H1 (cell line): ENCODE measurements around the gene ICAM3. TPM values are rescaled to one million over a fixed set of nuclear protein-coding genes. Genes with fewer than 3 reads are reported as not detected.

Experiments used
- BACH1 ChIP-seq: IDR thresholded peaks from 2 replicates; pipeline ENCODE4 v1.6.1; 2012; ENCODE audit warnings: low read length, improper control_type of control experiment
- CBX8 ChIP-seq: fragments of 300-800, 300-1000 bp; sonication (generic); IDR thresholded peaks from 2 replicates; pipeline ENCODE4 v1.7.1; 2016; ENCODE audit warnings: low read depth, low read length, borderline replicate concordance
- CHD7 ChIP-seq: fragments of 300-600 bp; sonication (generic); IDR thresholded peaks from 2 replicates; pipeline ENCODE4 v1.7.1; 2012; ENCODE audit warnings: low read length, moderate library complexity, mild to moderate bottlenecking, inconsistent platforms; ENCODE audit not compliant: insufficient replicate concordance
- EZH2 ChIP-seq: fragments of 200-600 bp; sonication (generic); IDR thresholded peaks from 2 replicates; pipeline ENCODE4 v1.7.1; 2012; ENCODE audit warnings: low read depth, mild to moderate bottlenecking, moderate library complexity, low read length, inconsistent platforms; ENCODE audit not compliant: severe bottlenecking
- NRF1 ChIP-seq: IDR thresholded peaks from 2 replicates; pipeline ENCODE4 v1.6.1; 2011; ENCODE audit warnings: mild to moderate bottlenecking, low read depth, low read length, improper control_type of control experiment
- RFX5 ChIP-seq: IDR thresholded peaks from 2 replicates; pipeline ENCODE4 v1.6.1; 2011; ENCODE audit warnings: low read depth, low read length, improper control_type of control experiment, borderline replicate concordance
- SIX5 ChIP-seq: IDR thresholded peaks from 2 replicates; pipeline ENCODE4 v1.6.1; 2011; ENCODE audit warnings: mild to moderate bottlenecking, low read depth, low read length
- SRF ChIP-seq: IDR thresholded peaks from 2 replicates; pipeline ENCODE4 v1.6.1; 2011; ENCODE audit warnings: mild to moderate bottlenecking, low read depth, low read length, moderate library complexity
- SUZ12 ChIP-seq: fragments of 200-600 bp; sonication (generic); IDR thresholded peaks from 2 replicates; pipeline ENCODE4 v1.6.1; 2012; ENCODE audit warnings: mild to moderate bottlenecking, inconsistent platforms, low read length, moderate library complexity, mixed read lengths
- USF2 ChIP-seq: IDR thresholded peaks from 2 replicates; pipeline ENCODE4 v1.6.1; 2011; ENCODE audit warnings: low read length, improper control_type of control experiment
- polyA plus RNA-seq, 7 experiments: library from polyadenylated mRNA; depleted of rRNA in 3 of 7; stranded (reverse) in 5 of 7; unstranded in 2 of 7; fragments of >200 nt in 5 of 7; fragments of 200-250 nt in 2 of 7; gene quantifications; 1 replicate in 5 of 7; 2 replicates in 1 of 7; 4 replicates in 1 of 7; pipeline versions ENCODE4 v1.2.1 to v1.2.3, GENCODE V29; 2011 to 2013; ENCODE audit warnings: missing spikeins in 2 of 7, mixed read lengths in 2 of 7
- total RNA-seq: library from RNA; stranded (reverse); fragmentation: NEBNext Ultra II Directional; extraction: Animal tissue kit (Norgen Biotek cat#: 25700); gene quantifications from 2 replicates; pipeline ENCODE4 v1.2.1, GENCODE V29; 2021

The ICAM3 gene
- total and polyA plus RNA-seq, 2 of the 8 experiments (the other 6 are each of a cell fraction or from before 2014, with no cell fraction given), result 15.4 to 16.5 TPM

GRCh38 chr19:10327793-10328192, 11.6 kb downstream of the ICAM3 start (continued):
- TF ChIP-seq CHD7, result no peak
- TF ChIP-seq SIX5, result no peak
- TF ChIP-seq RFX5, result no peak
- TF ChIP-seq SRF, result no peak
- no peak for TF ChIP-seq USF2
- no peak for TF ChIP-seq EZH2
- no peak for TF ChIP-seq CBX8
- no peak for TF ChIP-seq SUZ12
- no peak for TF ChIP-seq BACH1
- TF ChIP-seq NRF1, result no peak
